HT-29 (cell line): ENCODE results near the gene FOXC2. TPM values are rescaled to one million over a fixed set of nuclear protein-coding genes. Genes with fewer than 3 reads are reported as not detected.
A peak's percentile ranks its signal among the peaks of the same experiment; 100 is the strongest.

Experiments used
- DNase-seq: peaks from one replicate; pipeline ENCODE4 v3.0.0-alpha.2; 2015; ENCODE audit warnings: low spot score
- total RNA-seq: library from RNA; depleted of rRNA; stranded (reverse); fragments of >200 nt; shearing (Covaris generic); gene quantifications from 2 replicates; pipeline ENCODE4 v1.2.3, GENCODE V29; 2014

The FOXC2 gene
- total RNA-seq, 1 experiment from 2014 or later = not detected

GRCh38 chr16:86533076-86533475 lies 33.6 kb upstream of the FOXC2 start:
- DNase-seq = no peak

- DNase-seq = no peak
Observed at GRCh38 chr16:86533767-86534351, 32.8 kb upstream of the FOXC2 start.

- no peak for DNase-seq
Observed at GRCh38 chr16:86534779-86535615, 31.6 kb upstream of the FOXC2 start.

- DNase-seq = no peak
Observed at GRCh38 chr16:86536621-86537020, 30.0 kb upstream of the FOXC2 start.

GRCh38 chr16:86537486-86537885 lies 29.1 kb upstream of the FOXC2 start:
- DNase-seq = no peak

- DNase-seq = no peak
Observed at GRCh38 chr16:86538196-86538780, 28.3 kb upstream of the FOXC2 start.

GRCh38 chr16:86540894-86541293 lies 25.7 kb upstream of the FOXC2 start:
- DNase-seq = no peak

GRCh38 chr16:86541560-86541959 lies 25.1 kb upstream of the FOXC2 start:
- DNase-seq = no peak

- DNase-seq = no peak
Observed at GRCh38 chr16:86542756-86543750, 23.6 kb upstream of the FOXC2 start.

GRCh38 chr16:86545481-86545880 lies 21.1 kb upstream of the FOXC2 start:
- no peak for DNase-seq

GRCh38 chr16:86545954-86546637 lies 20.5 kb upstream of the FOXC2 start:
- no peak for DNase-seq

- no peak for DNase-seq
Observed at GRCh38 chr16:86546638-86547013, 20.0 kb upstream of the FOXC2 start.

GRCh38 chr16:86547286-86547685 lies 19.3 kb upstream of the FOXC2 start:
- no peak for DNase-seq

- DNase-seq = no peak
Observed at GRCh38 chr16:86549076-86549892, 17.3 kb upstream of the FOXC2 start.

GRCh38 chr16:86549893-86550190 lies 16.8 kb upstream of the FOXC2 start:
- no peak for DNase-seq

GRCh38 chr16:86550281-86550680 lies 16.3 kb upstream of the FOXC2 start:
- DNase-seq = no peak

GRCh38 chr16:86553356-86553755 lies 13.3 kb upstream of the FOXC2 start:
- no peak for DNase-seq

- DNase-seq = no peak
Observed at GRCh38 chr16:86554599-86554916, 12.1 kb upstream of the FOXC2 start.

- peak; percentile 92 for DNase-seq
Observed at GRCh38 chr16:86554917-86555703, 11.5 kb upstream of the FOXC2 start, which contains the start of gene MTHFSD. Gene MTHFSD, minus strand, starts transcription at chr16:86555235. Its CDS starts 51 bp downstream, at chr16:86555184.

- no peak for DNase-seq
Observed at GRCh38 chr16:86555704-86556075, 10.9 kb upstream of the FOXC2 start.
